Activated T-cell treated with anti-CD3 and anti-CD28 coated beads, Interleukin-2, amount 50 U/mL, for 4 hours (primary cell): ENCODE measurements around the gene CAPN11. TPM values are rescaled to one million over a fixed set of nuclear protein-coding genes. Genes with fewer than 3 reads are reported as not detected.
"Not testable (repeated sequence)": the region's sequence is repeated elsewhere in the genome, so short reads cannot be mapped to it uniquely, and the experiment has no call there.

Experiments
- ATAC-seq, 2 donors: fragments of 200-7000 bp; cut with Tn5 transposase; one replicate each; pipeline ENCODE4 v1.10.0; 2021
- DNase-seq: peaks from one replicate; pipeline ENCODE4 v3.0.0-alpha.2; 2020
- H3K27me3 Mint-ChIP-seq: one replicate; pipeline ENCODE4 v1.8.0; 2021; ENCODE audit warnings: low read depth, mixed read lengths
- H3K36me3 Mint-ChIP-seq: one replicate; pipeline ENCODE4 v1.8.0; 2022; ENCODE audit warnings: mixed read lengths; ENCODE audit not compliant: insufficient read depth
- H3K4me1 Mint-ChIP-seq: one replicate; pipeline ENCODE4 v1.8.0; 2021; ENCODE audit warnings: low read depth, mixed read lengths
- H3K4me3 Mint-ChIP-seq: one replicate; pipeline ENCODE4 v1.8.0; 2021; ENCODE audit warnings: mild to moderate bottlenecking, moderate library complexity, mixed read lengths
- H3K9me3 Mint-ChIP-seq: one replicate; pipeline ENCODE4 v1.8.0; 2021; ENCODE audit warnings: mixed read lengths
- total RNA-seq, 3 donors: library from RNA; stranded (reverse); gene quantifications; one replicate each; pipeline ENCODE4 v1.2.1, GENCODE V29; 2021

The CAPN11 gene
- total RNA-seq, 3 donors from 2014 or later = 0.68 TPM; not detected in 2

- ATAC-seq (no peak), DNase-seq (no peak)
- Mint-ChIP-seq H3K4me1 (no peaks in the 10 kb centered on the region), H3K4me3 (no peak overlapping the region), H3K9me3 (no peaks in the 10 kb centered on the region), H3K36me3 (peaks cover 17% of the 10 kb centered on the region), H3K27me3 (no peaks in the 10 kb centered on the region)
These were observed 15.8 kb upstream of the CAPN11 start for GRCh38 chr6:44142835-44143234.

- ATAC-seq (no peak), DNase-seq (no peak)
- no peaks in the 10 kb centered on the region for H3K4me1 Mint-ChIP-seq
- H3K9me3 Mint-ChIP-seq = no peaks in the 10 kb centered on the region
- H3K36me3 Mint-ChIP-seq = peaks cover 19% of the 10 kb centered on the region
- H3K4me3 Mint-ChIP-seq = no peak overlapping the region
- H3K27me3 Mint-ChIP-seq = no peaks in the 10 kb centered on the region
These were observed 14.9 kb upstream of the CAPN11 start for GRCh38 chr6:44143731-44144130.

GRCh38 chr6:44144536-44144935, 14.1 kb upstream of the CAPN11 start:
- not testable (repeated sequence) for H3K27me3 Mint-ChIP-seq, ATAC-seq, H3K4me1 Mint-ChIP-seq, H3K9me3 Mint-ChIP-seq, H3K4me3 Mint-ChIP-seq, DNase-seq
- peaks cover 24% of the 10 kb centered on the region for H3K36me3 Mint-ChIP-seq

- ATAC-seq = no peak
- H3K4me3 Mint-ChIP-seq = no peak overlapping the region
- no peak for DNase-seq
- H3K9me3 Mint-ChIP-seq = no peaks in the 10 kb centered on the region
- peaks cover 14% of the 10 kb centered on the region for H3K36me3 Mint-ChIP-seq
- H3K4me1 Mint-ChIP-seq = no peaks in the 10 kb centered on the region
- H3K27me3 Mint-ChIP-seq = no peaks in the 10 kb centered on the region
These were observed 12.8 kb upstream of the CAPN11 start for GRCh38 chr6:44145839-44146238.

- H3K9me3 Mint-ChIP-seq = no peaks in the 10 kb centered on the region
- H3K27me3 Mint-ChIP-seq = no peaks in the 10 kb centered on the region
- peaks cover 14% of the 10 kb centered on the region for H3K36me3 Mint-ChIP-seq
- peaks cover 6% of the 10 kb centered on the region for H3K4me1 Mint-ChIP-seq
- no peak for DNase-seq
- ATAC-seq = no peak
- no peak overlapping the region for H3K4me3 Mint-ChIP-seq
These were observed 11.9 kb upstream of the CAPN11 start for GRCh38 chr6:44146685-44147084.

GRCh38 chr6:44147256-44147655, 11.4 kb upstream of the CAPN11 start:
- Mint-ChIP-seq H3K4me3 (no peak overlapping the region), H3K4me1 (peaks cover 6% of the 10 kb centered on the region), H3K9me3 (no peaks in the 10 kb centered on the region), H3K36me3 (peaks cover 14% of the 10 kb centered on the region), H3K27me3 (no peaks in the 10 kb centered on the region)
- DNase-seq = no peak
- no peak for ATAC-seq

- Mint-ChIP-seq H3K36me3 (peaks cover 14% of the 10 kb centered on the region), H3K4me3 (no peak overlapping the region), H3K9me3 (no peaks in the 10 kb centered on the region), H3K27me3 (no peaks in the 10 kb centered on the region), H3K4me1 (peaks cover 6% of the 10 kb centered on the region)
- DNase-seq = no peak
- no peak for ATAC-seq
These were observed 10.3 kb upstream of the CAPN11 start for GRCh38 chr6:44148306-44148705.

- Mint-ChIP-seq H3K27me3 (no peaks in the 10 kb centered on the region), H3K9me3 (no peaks in the 10 kb centered on the region), H3K4me3 (no peak overlapping the region), H3K36me3 (peaks cover 11% of the 10 kb centered on the region), H3K4me1 (peaks cover 6% of the 10 kb centered on the region)
- no peak for ATAC-seq
- no peak for DNase-seq
These were observed 9.1 kb upstream of the CAPN11 start for GRCh38 chr6:44149369-44150012.

GRCh38 chr6:44150317-44150917, 8.2 kb upstream of the CAPN11 start:
- Mint-ChIP-seq H3K4me1 (peaks cover 6% of the 10 kb centered on the region), H3K4me3 (no peak overlapping the region), H3K9me3 (no peaks in the 10 kb centered on the region), H3K27me3 (no peaks in the 10 kb centered on the region), H3K36me3 (peaks cover 11% of the 10 kb centered on the region)
- no peak for DNase-seq
- no peak for ATAC-seq

- Mint-ChIP-seq H3K27me3 (no peaks in the 10 kb centered on the region), H3K9me3 (no peaks in the 10 kb centered on the region), H3K36me3 (peaks cover 8% of the 10 kb centered on the region), H3K4me1 (peaks cover 6% of the 10 kb centered on the region), H3K4me3 (no peak overlapping the region)
- peak; percentile 90 to 94 for ATAC-seq
- DNase-seq = peak; percentile 80
These were observed 7.1 kb upstream of the CAPN11 start for GRCh38 chr6:44151348-44152108.

- peaks cover 6% of the 10 kb centered on the region for H3K4me1 Mint-ChIP-seq
- peaks cover 8% of the 10 kb centered on the region for H3K36me3 Mint-ChIP-seq
- no peak overlapping the region for H3K4me3 Mint-ChIP-seq
- ATAC-seq (no peak), DNase-seq (no peak)
- H3K27me3 Mint-ChIP-seq = no peaks in the 10 kb centered on the region
- no peaks in the 10 kb centered on the region for H3K9me3 Mint-ChIP-seq
These were observed 6.5 kb upstream of the CAPN11 start for GRCh38 chr6:44152109-44152461.

- no peak overlapping the region for H3K4me3 Mint-ChIP-seq
- H3K4me1 Mint-ChIP-seq = peaks cover 6% of the 10 kb centered on the region
- peaks cover 8% of the 10 kb centered on the region for H3K36me3 Mint-ChIP-seq
- H3K27me3 Mint-ChIP-seq = no peaks in the 10 kb centered on the region
- no peaks in the 10 kb centered on the region for H3K9me3 Mint-ChIP-seq
- no peak for DNase-seq
- ATAC-seq = no peak
These were observed 6.1 kb upstream of the CAPN11 start for GRCh38 chr6:44152533-44152932.

- Mint-ChIP-seq H3K4me1 (peaks cover 6% of the 10 kb centered on the region), H3K4me3 (no peak overlapping the region), H3K27me3 (no peaks in the 10 kb centered on the region), H3K9me3 (no peaks in the 10 kb centered on the region), H3K36me3 (peaks cover 2% of the 10 kb centered on the region)
- DNase-seq = no peak
- no peak for ATAC-seq
These were observed 4.6 kb upstream of the CAPN11 start for GRCh38 chr6:44154067-44154466.

- Mint-ChIP-seq H3K9me3 (no peaks in the 10 kb centered on the region), H3K4me1 (peaks cover 1% of the 10 kb centered on the region), H3K36me3 (no peaks in the 10 kb centered on the region), H3K4me3 (no peak overlapping the region), H3K27me3 (no peaks in the 10 kb centered on the region)
- ATAC-seq (no peak), DNase-seq (no peak)
These were observed 2.0 kb upstream of the CAPN11 start for GRCh38 chr6:44156494-44157151.
